Esophagus squamous epithelium (tissue), 5 donors: ENCODE data around the gene NLGN1. TPM values are rescaled to one million over a fixed set of nuclear protein-coding genes. Genes with fewer than 3 reads are reported as not detected.
"Not testable (repeated sequence)": the region's sequence is repeated elsewhere in the genome, so short reads cannot be mapped to it uniquely, and the experiment has no call there.

ENCODE experiments used
- DNase-seq: peaks from one replicate; lab custom pipeline; 2025; lab: John Stamatoyannopoulos, UW
- H3K27ac ChIP-seq, 4 donors: fragments of 200-600 bp; sonication (generic); one replicate each; pipeline ENCODE4 v1.5.1; 2016 to 2019; ENCODE audit warnings: mild to moderate bottlenecking in 1 of 4
- H3K27me3 ChIP-seq, 4 donors: fragments of 200-600 bp; sonication (generic); 1 replicate in 3 of 4; 2 replicates in 1 of 4; pipeline versions ENCODE4 v1.5.1 to v1.6.0; 2017 to 2021; ENCODE audit warnings: antibody characterized with exemption in 1 of 4
- H3K36me3 ChIP-seq, 3 donors: fragments of 200-600 bp; sonication (generic); one replicate each; pipeline ENCODE4 v1.5.1; 2016 to 2019
- H3K4me1 ChIP-seq, 3 donors: fragments of 200-600 bp; sonication (generic); one replicate each; pipeline ENCODE4 v1.5.1; 2017 to 2019
- H3K4me3 ChIP-seq, 4 donors: fragments of 200-600 bp; sonication (generic); 1 replicate in 3 of 4; 2 replicates in 1 of 4; pipeline ENCODE4 v1.5.1; 2016 to 2019; ENCODE audit warnings: mild to moderate bottlenecking in 2 of 4, moderate library complexity in 1 of 4
- H3K9me3 ChIP-seq, 3 donors: fragments of 200-600 bp; sonication (generic); one replicate each; pipeline ENCODE4 v1.5.1; 2016 to 2019
- POLR2A ChIP-seq, 4 donors: fragments of 450-650 bp; IDR thresholded peaks; one replicate each; pipeline ENCODE4 v1.6.1; 2017; ENCODE audit warnings: antibody characterized with exemption in 4 of 4, mild to moderate bottlenecking in 4 of 4, moderate library complexity in 3 of 4
- WGBS, 2 donors: methylation state at CpG; one replicate each; pipeline ENCODE4 v1.1.5; 2018; 5-methylcytosine and 5-hydroxymethylcytosine counted together
- intact Hi-C: fragments of 100-400 bp; cut with DNase I; formaldehyde crosslinking; loops from one replicate; pipeline ENCODE4 v1.15.0; 2022
- total RNA-seq, 4 donors: library from RNA; depleted of rRNA; stranded (reverse); fragments of >200 nt; gene quantifications; one replicate each; pipeline ENCODE4 v1.1.0, GENCODE V29; 2016
- TF ChIP-seq, protein P1 (sequence below), 6 experiments: fragments of 450-650 bp in 4 of 6; fragments of 200-600 bp in 2 of 6; sonication (generic) in 2 of 6; IDR thresholded peaks; one replicate each; pipeline ENCODE4 v1.5.1; 2016 to 2019; ENCODE audit warnings: antibody characterized with exemption in 6 of 6, mild to moderate bottlenecking in 4 of 6, moderate library complexity in 4 of 6
- donor health status: DM: yes; HTN: yes; CAD: no.

Gene NLGN1
- total RNA-seq, 4 donors from 2014 or later: 0.34 to 12.6 (median 2.9) TPM

DNA sequence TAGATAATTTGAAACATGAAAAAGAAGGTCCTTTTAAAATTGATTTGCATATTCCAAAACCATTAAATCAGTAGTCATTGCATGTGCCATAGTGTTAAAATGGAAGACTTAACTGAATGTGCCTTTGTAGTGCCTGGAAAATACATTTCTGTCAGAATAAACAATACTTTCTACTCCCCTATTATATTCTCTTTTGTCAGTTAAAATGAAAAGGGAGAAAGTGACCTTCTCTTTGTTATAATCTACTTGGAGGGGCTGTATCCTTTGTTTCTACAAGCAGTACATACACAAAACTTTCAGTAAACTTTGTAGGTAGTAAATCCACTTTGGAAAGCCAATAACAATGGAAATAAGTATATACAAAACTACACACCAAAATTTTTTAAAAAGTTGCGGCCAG, 189.5 kb downstream of the NLGN1 start:
- intact Hi-C loops: no loop called here
- no peak for DNase-seq
- no peak for TF ChIP-seq POLR2A (IDR thresholded peaks at IDR 0.05)
- TF ChIP-seq, protein P1, sequence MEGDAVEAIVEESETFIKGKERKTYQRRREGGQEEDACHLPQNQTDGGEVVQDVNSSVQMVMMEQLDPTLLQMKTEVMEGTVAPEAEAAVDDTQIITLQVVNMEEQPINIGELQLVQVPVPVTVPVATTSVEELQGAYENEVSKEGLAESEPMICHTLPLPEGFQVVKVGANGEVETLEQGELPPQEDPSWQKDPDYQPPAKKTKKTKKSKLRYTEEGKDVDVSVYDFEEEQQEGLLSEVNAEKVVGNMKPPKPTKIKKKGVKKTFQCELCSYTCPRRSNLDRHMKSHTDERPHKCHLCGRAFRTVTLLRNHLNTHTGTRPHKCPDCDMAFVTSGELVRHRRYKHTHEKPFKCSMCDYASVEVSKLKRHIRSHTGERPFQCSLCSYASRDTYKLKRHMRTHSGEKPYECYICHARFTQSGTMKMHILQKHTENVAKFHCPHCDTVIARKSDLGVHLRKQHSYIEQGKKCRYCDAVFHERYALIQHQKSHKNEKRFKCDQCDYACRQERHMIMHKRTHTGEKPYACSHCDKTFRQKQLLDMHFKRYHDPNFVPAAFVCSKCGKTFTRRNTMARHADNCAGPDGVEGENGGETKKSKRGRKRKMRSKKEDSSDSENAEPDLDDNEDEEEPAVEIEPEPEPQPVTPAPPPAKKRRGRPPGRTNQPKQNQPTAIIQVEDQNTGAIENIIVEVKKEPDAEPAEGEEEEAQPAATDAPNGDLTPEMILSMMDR (IDR thresholded peaks at IDR 0.05): no peak

DNA sequence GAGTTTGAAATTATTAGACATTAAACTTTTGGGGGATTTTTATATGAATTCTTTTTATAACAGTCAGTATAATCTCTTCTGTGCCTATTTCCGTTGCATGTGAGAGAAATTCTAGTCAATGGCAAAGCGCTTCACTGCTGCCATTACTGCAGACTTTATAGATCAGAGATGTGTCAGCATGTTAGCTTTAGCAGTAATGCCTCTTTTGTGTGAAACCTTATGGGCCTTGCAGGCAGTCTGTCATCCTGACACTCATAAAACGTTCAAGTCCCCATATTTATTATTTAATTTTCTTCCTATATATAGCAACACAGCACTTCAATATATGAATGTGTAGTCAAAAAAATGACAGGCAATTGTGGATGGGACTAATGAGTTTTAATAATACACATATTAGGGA, 191.0 kb downstream of the NLGN1 start:
- Histone ChIP-seq H3K4me1 (peaks cover 0 to 13% (median 7%) of the 10 kb centered on the region in 3 donors), H3K27me3 (peaks cover 0 to 17% (median 2%) of the 10 kb centered on the region in 4 donors), H3K36me3 (no peaks in the 10 kb centered on the region), H3K9me3 (no peaks in the 10 kb centered on the region), H3K27ac (no peak overlapping the region), H3K4me3 (no peak overlapping the region)
- WGBS, 2 donors: 65 to 66% methylated on average over 3 of the region's 3 CpGs
- intact Hi-C loops: no loop called here
- no peak for DNase-seq
- no peak for TF ChIP-seq POLR2A (IDR thresholded peaks at IDR 0.05)
- TF ChIP-seq, protein P1 (IDR thresholded peaks at IDR 0.05): no peak

More for the DNA sequence above, 189.5 kb downstream of the NLGN1 start:
- Histone ChIP-seq H3K4me1 (peaks cover 0 to 13% (median 7%) of the 10 kb centered on the region in 3 donors), H3K27ac (no peak overlapping the region), H3K36me3 (no peaks in the 10 kb centered on the region), H3K4me3 (no peak overlapping the region), H3K27me3 (peaks cover 0 to 17% (median 2%) of the 10 kb centered on the region in 4 donors), H3K9me3 (no peaks in the 10 kb centered on the region)
- 96 to 97% methylated on average over 1 of the region's 1 CpG for WGBS, 2 donors

DNA sequence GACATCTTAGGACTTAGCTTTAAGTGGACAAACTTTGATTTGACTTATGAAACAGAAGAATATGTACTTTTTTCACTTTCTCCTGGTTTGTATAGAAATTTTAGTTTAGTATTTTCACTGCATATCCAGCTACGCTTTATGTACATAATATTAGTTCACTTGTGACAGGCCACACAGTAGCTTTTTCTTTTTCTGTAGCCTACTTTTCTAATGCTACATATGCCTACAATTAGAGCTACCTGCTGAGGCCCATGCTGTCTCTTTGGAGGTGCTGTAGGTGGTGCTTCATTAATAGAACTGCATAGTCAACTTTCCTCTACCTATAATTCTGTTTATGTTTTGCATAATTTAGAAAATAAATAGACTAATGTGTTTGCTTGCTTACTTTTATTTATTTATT, 191.6 kb downstream of the NLGN1 start:
- Histone ChIP-seq H3K27ac (no peak overlapping the region), H3K4me1 (peaks cover 0 to 13% (median 7%) of the 10 kb centered on the region in 3 donors), H3K4me3 (no peak overlapping the region), H3K27me3 (peaks cover 0 to 17% (median 2%) of the 10 kb centered on the region in 4 donors), H3K9me3 (no peaks in the 10 kb centered on the region), H3K36me3 (no peaks in the 10 kb centered on the region)
- WGBS, 2 donors: 95% methylated on average over 1 of the region's 1 CpG
- TF ChIP-seq POLR2A (IDR thresholded peaks at IDR 0.05): no peak
- TF ChIP-seq, protein P1 (IDR thresholded peaks at IDR 0.05): no peak
- no peak for DNase-seq
- intact Hi-C loops: no loop called here

DNA sequence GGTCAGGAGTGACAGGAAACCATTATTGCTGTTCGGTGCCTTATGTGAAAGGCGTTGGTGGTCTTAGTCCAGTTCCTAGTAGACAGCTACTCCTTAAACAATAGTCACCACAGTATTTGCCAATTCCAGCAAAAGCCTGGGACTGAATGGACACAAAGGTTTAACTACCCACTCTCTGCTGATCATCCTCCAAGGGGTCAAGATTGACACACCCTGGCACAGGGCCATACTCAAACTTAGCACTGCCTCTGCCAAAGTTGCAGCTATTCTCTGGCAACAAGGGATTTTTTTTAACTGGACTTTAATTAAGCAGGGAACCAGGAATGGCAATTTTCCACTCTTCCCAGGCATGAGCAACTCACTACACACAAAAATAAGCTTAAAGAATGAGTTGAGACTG, 193.9 kb downstream of the NLGN1 start:
- H3K4me1 ChIP-seq: no peaks in the 10 kb centered on the region
- no peak overlapping the region for H3K27ac ChIP-seq
- no peak for DNase-seq
- intact Hi-C loops: no loop called here
- peaks cover 0 to 3% (median 0%) of the 10 kb centered on the region in 4 donors for H3K27me3 ChIP-seq
- 72 to 94% methylated on average over 2 of the region's 2 CpGs for WGBS, 2 donors
- no peaks in the 10 kb centered on the region for H3K9me3 ChIP-seq
- H3K36me3 ChIP-seq: no peaks in the 10 kb centered on the region
- TF ChIP-seq POLR2A (IDR thresholded peaks at IDR 0.05): no peak
- TF ChIP-seq, protein P1 (IDR thresholded peaks at IDR 0.05): no peak
- no peak overlapping the region for H3K4me3 ChIP-seq

DNA sequence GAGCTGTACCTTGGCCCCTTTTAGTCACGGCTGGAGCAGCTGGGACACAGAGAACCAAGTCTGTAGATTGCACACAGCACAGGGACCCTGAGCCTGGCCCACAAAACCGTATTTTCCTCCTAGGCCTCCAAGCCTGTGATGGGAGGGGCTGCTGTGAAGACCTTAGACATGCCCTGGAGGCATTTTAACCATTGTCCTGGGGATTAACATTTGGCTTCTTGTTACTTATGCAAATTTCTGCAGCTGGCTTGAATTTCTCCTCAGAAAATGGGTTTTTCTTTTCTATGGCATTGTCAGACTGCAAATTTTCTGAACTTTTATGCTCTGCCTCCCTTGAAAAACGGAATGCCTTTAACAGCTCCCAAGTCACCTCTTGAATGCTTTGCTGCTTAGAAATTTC, 197.3 kb downstream of the NLGN1 start:
- H3K4me1 ChIP-seq, H3K4me3 ChIP-seq, H3K27ac ChIP-seq, H3K36me3 ChIP-seq, H3K27me3 ChIP-seq, intact Hi-C loops, DNase-seq, H3K9me3 ChIP-seq: not testable (repeated sequence)
- WGBS, 2 donors: 12 to 27% methylated on average over 2 of the region's 3 CpGs

DNA sequence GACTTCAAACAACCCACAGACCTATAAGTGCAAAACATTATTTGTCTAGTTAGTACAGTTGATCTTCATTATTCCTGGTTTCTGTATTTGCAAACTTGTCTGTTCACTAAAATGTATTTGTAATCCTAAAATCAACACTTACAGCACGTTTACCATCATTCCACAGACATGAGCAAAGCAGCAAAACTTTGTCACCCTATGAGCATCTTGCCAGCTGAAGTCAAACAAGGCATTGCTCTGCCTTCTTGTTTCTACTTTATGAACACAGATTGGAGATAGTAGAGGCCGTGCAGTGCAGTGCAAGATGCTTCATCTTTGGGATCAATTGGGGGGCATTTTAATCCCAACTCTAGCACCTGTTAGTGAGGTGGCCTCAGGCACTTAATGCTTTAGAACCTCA, 202.1 kb downstream of the NLGN1 start:
- H3K27ac ChIP-seq: no peak overlapping the region

More for the DNA sequence above, 202.1 kb downstream of the NLGN1 start:
- no peak for DNase-seq
- Histone ChIP-seq H3K4me1 (no peaks in the 10 kb centered on the region), H3K4me3 (no peak overlapping the region), H3K36me3 (no peaks in the 10 kb centered on the region), H3K27me3 (no peaks in the 10 kb centered on the region), H3K9me3 (no peaks in the 10 kb centered on the region)
- WGBS, 2 donors: 16 to 32% methylated on average over 2 of the region's 2 CpGs
- no peak for TF ChIP-seq POLR2A (IDR thresholded peaks at IDR 0.05)
- TF ChIP-seq, protein P1 (IDR thresholded peaks at IDR 0.05): no peak
- intact Hi-C loops: no loop called here
